ENCODE results near the gene RNF34.

DNA sequence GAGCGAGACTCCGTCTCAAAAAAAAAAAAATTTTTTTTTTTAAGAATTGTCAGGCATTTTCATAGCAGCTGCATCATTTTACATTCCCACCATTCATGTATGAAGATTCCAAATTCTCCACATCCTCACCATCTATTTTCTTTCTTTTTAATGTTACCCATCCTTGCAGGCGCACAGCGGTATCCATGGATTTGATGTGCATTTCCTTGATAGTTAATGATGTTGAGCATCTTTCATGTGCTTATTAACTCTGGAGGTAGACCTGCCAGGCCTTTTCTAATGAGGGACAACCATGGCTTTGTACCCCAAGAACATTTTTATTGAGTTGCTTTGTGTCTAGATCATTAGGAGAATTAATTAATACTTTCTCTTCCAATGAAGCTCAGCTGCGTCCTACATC, 1.6 kb upstream of the RNF34 start:
- TF ChIP-seq, protein P1, sequence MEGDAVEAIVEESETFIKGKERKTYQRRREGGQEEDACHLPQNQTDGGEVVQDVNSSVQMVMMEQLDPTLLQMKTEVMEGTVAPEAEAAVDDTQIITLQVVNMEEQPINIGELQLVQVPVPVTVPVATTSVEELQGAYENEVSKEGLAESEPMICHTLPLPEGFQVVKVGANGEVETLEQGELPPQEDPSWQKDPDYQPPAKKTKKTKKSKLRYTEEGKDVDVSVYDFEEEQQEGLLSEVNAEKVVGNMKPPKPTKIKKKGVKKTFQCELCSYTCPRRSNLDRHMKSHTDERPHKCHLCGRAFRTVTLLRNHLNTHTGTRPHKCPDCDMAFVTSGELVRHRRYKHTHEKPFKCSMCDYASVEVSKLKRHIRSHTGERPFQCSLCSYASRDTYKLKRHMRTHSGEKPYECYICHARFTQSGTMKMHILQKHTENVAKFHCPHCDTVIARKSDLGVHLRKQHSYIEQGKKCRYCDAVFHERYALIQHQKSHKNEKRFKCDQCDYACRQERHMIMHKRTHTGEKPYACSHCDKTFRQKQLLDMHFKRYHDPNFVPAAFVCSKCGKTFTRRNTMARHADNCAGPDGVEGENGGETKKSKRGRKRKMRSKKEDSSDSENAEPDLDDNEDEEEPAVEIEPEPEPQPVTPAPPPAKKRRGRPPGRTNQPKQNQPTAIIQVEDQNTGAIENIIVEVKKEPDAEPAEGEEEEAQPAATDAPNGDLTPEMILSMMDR (IDR thresholded peaks at IDR 0.05) = no peak
- no peak for TF ChIP-seq POLR2A (IDR thresholded peaks at IDR 0.05)

Data from Peyer's patch (tissue), 4 donors.